Neural cell (in vitro differentiated cells): ENCODE measurements around the gene KRTAP9-8.

ENCODE experiments used
- CTCF ChIP-seq: fragments of 450-650 bp; IDR thresholded peaks from 2 replicates; pipeline ENCODE4 v1.5.1; 2014; ENCODE audit warnings: antibody characterized with exemption, mild to moderate bottlenecking, moderate library complexity; ENCODE audit not compliant: poor library complexity, severe bottlenecking
- EP300 ChIP-seq: fragments of 450-650 bp; conservative IDR thresholded peaks from 2 replicates; pipeline ENCODE4 v1.6.1; 2014; ENCODE audit warnings: antibody characterized with exemption, mild to moderate bottlenecking, moderate library complexity; ENCODE audit not compliant: poor library complexity, severe bottlenecking
- EZH2 ChIP-seq: fragments of 200-600, 300-800 bp; shearing (Covaris generic), sonication (generic); IDR thresholded peaks from 2 replicates; pipeline ENCODE4 v1.6.1; 2014; ENCODE audit warnings: antibody characterized with exemption, low read length, borderline replicate concordance, mild to moderate bottlenecking; ENCODE audit not compliant: insufficient read depth, poor library complexity, severe bottlenecking
- POLR2AphosphoS5 ChIP-seq: IDR thresholded peaks from 2 replicates; pipeline ENCODE4 v1.6.1; 2012
- RAD21 ChIP-seq: fragments of 450-650 bp; conservative IDR thresholded peaks from 2 replicates; pipeline ENCODE4 v1.6.1; 2014; ENCODE audit warnings: antibody characterized with exemption, mild to moderate bottlenecking, moderate library complexity

GRCh38 chr17:41284043-41284442, 46.2 kb downstream of the KRTAP9-8 start:
- TF ChIP-seq POLR2AphosphoS5 (no peak), CTCF (no peak), EP300 (no peak), RAD21 (no peak), EZH2 (no peak)
